A549 (cell line): ENCODE measurements around the gene TEX22.

Experiments used
- BHLHE40 ChIP-seq: IDR thresholded peaks from 2 replicates; pipeline ENCODE4 v1.6.1; 2012; ENCODE audit warnings: low read depth, low read length, inconsistent platforms
- MAZ ChIP-seq: fragments of 150-350 bp; IDR thresholded peaks from 2 replicates; pipeline ENCODE4 v1.6.1; 2014; ENCODE audit warnings: antibody characterized with exemption, low read depth, low read length, borderline replicate concordance
- POLR2A ChIP-seq: IDR thresholded peaks from 2 replicates; pipeline ENCODE4 v1.6.1; 2012; ENCODE audit warnings: mild to moderate bottlenecking, low read length
- ZFP36 ChIP-seq: fragments of 450-650 bp; IDR thresholded peaks from 2 replicates; pipeline ENCODE4 v1.6.1; 2014; ENCODE audit warnings: borderline replicate concordance; ENCODE audit not compliant: partially characterized antibody
- TF ChIP-seq, protein P1 (sequence below): fragments of >200 bp; sonication (Bioruptor Twin); formaldehyde crosslinking; IDR thresholded peaks from 3 replicates; pipeline ENCODE4 v1.5.1; 2016
- TF ChIP-seq, protein P2 (sequence below): fragments of 450-650 bp; IDR thresholded peaks from 2 replicates; pipeline ENCODE4 v1.6.1; 2014; ENCODE audit warnings: antibody characterized with exemption

DNA sequence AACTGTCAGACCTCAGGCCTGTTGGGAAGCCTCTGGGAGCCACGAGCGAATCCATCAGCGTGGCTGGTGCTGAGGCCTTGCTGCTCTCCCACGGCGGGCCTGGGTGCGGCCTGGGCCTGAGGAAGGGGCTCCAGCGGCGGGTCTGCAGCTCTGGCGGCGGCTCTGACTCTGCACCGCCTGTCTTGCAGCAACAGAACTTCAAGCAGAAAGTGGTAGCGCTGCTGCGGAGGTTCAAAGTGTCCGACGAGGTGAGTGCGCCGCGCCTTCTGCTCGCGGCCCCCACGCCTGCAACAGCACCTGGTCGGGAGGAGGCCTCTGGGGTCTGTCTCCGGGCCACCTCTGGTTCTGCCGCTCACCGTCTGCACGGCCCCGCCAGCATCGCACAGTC is 28.7 kb upstream of the TEX22 start:
- TF ChIP-seq, protein P1, sequence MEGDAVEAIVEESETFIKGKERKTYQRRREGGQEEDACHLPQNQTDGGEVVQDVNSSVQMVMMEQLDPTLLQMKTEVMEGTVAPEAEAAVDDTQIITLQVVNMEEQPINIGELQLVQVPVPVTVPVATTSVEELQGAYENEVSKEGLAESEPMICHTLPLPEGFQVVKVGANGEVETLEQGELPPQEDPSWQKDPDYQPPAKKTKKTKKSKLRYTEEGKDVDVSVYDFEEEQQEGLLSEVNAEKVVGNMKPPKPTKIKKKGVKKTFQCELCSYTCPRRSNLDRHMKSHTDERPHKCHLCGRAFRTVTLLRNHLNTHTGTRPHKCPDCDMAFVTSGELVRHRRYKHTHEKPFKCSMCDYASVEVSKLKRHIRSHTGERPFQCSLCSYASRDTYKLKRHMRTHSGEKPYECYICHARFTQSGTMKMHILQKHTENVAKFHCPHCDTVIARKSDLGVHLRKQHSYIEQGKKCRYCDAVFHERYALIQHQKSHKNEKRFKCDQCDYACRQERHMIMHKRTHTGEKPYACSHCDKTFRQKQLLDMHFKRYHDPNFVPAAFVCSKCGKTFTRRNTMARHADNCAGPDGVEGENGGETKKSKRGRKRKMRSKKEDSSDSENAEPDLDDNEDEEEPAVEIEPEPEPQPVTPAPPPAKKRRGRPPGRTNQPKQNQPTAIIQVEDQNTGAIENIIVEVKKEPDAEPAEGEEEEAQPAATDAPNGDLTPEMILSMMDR = no peak
- TF ChIP-seq POLR2A (no peak), ZFP36 (no peak), MAZ (no peak), BHLHE40 (no peak)
- TF ChIP-seq, protein P2, sequence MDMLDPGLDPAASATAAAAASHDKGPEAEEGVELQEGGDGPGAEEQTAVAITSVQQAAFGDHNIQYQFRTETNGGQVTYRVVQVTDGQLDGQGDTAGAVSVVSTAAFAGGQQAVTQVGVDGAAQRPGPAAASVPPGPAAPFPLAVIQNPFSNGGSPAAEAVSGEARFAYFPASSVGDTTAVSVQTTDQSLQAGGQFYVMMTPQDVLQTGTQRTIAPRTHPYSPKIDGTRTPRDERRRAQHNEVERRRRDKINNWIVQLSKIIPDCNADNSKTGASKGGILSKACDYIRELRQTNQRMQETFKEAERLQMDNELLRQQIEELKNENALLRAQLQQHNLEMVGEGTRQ = no peak
